K562 (cell line): ENCODE data around the gene NF1. TPM values are rescaled to one million over a fixed set of nuclear protein-coding genes. Genes with fewer than 3 reads are reported as not detected.

Experiments
- BACH1 ChIP-seq: fragments of 200-800 bp; sonication (Bioruptor generic); IDR thresholded peaks from 2 replicates; pipeline ENCODE4 v1.6.1; 2016; ENCODE audit warnings: missing genetic modification characterization, missing compliant biosample characterization
- EP400 ChIP-seq: fragments of 450-650 bp; IDR thresholded peaks from 2 replicates; pipeline ENCODE4 v1.6.1; 2017; ENCODE audit warnings: antibody characterized with exemption, mild to moderate bottlenecking, moderate library complexity
- GABPB2 ChIP-seq: fragments of 250-450 bp; sonication (Bioruptor Pico); conservative IDR thresholded peaks from 2 replicates; pipeline ENCODE4 v1.5.1; 2021; ENCODE audit warnings: mild to moderate bottlenecking
- GATA2 ChIP-seq: sonication (generic); formaldehyde crosslinking; IDR thresholded peaks from 2 replicates; pipeline ENCODE4 v1.4.0; 2020; ENCODE audit warnings: mild to moderate bottlenecking, missing genetic modification reagents
- HDAC1 ChIP-seq, 2 experiments: fragments of 450-650 bp; IDR thresholded peaks; 2 replicates each; pipeline ENCODE4 v1.6.1; 2016 to 2017; ENCODE audit warnings: inconsistent platforms in 1 of 2, mild to moderate bottlenecking in 1 of 2, moderate library complexity in 1 of 2
- HNRNPLL ChIP-seq: fragments of 200-400 bp; formaldehyde crosslinking; IDR thresholded peaks from 2 replicates; pipeline ENCODE4 v1.6.1; 2017; ENCODE audit warnings: low read length, low read depth, mild to moderate bottlenecking; ENCODE audit not compliant: poor library complexity, severe bottlenecking
- JUND ChIP-seq, 2 experiments: IDR thresholded peaks; 2 replicates in 1 of 2; 3 replicates in 1 of 2; pipeline ENCODE4 v1.6.1; 2011; ENCODE audit warnings: borderline replicate concordance in 2 of 2, low read depth in 2 of 2, low read length in 2 of 2, improper control_type of control experiment in 1 of 2, missing biosample characterization in 1 of 2, missing genetic modification characterization in 1 of 2, missing genetic modification reagents in 1 of 2
- LEF1 ChIP-seq: fragments of 450-650 bp; IDR thresholded peaks from 2 replicates; pipeline ENCODE4 v1.6.1; 2016; ENCODE audit warnings: mild to moderate bottlenecking
- MAFF ChIP-seq: IDR thresholded peaks from 2 replicates; pipeline ENCODE4 v1.6.1; 2012; ENCODE audit warnings: low read length, improper control_type of control experiment
- MEF2A ChIP-seq: IDR thresholded peaks from 2 replicates; pipeline ENCODE4 v1.6.1; 2011; ENCODE audit warnings: low read depth, mild to moderate bottlenecking, low read length, moderate library complexity; ENCODE audit not compliant: control insufficient read depth
- NBN ChIP-seq: fragments of 450-650 bp; IDR thresholded peaks from 2 replicates; pipeline ENCODE4 v1.6.1; 2016; ENCODE audit warnings: low read depth, mild to moderate bottlenecking
- NRF1 ChIP-seq, 2 experiments: fragments of 450-650 bp; IDR thresholded peaks in 1 of 2; conservative IDR thresholded peaks in 1 of 2; 2 replicates each; pipeline ENCODE4 v1.6.1; 2014; ENCODE audit warnings: mild to moderate bottlenecking in 2 of 2
- RAD51 ChIP-seq: fragments of 450-650 bp; IDR thresholded peaks from 2 replicates; pipeline ENCODE4 v1.7.1; 2016; ENCODE audit warnings: low read depth, mild to moderate bottlenecking, borderline replicate concordance
- RCOR1 ChIP-seq, 2 experiments: IDR thresholded peaks; 2 replicates each; pipeline ENCODE4 v1.6.1; 2012; ENCODE audit warnings: low read depth in 2 of 2, low read length in 2 of 2, borderline replicate concordance in 1 of 2, improper control_type of control experiment in 1 of 2
- SMARCB1 ChIP-seq: IDR thresholded peaks from 2 replicates; pipeline ENCODE4 v1.6.1; 2011; ENCODE audit warnings: improper control_type of control experiment, low read depth; ENCODE audit not compliant: insufficient read length
- TBL1XR1 ChIP-seq, 2 experiments: IDR thresholded peaks; 2 replicates each; pipeline ENCODE4 v1.6.1; 2012; ENCODE audit warnings: improper control_type of control experiment in 2 of 2, low read length in 2 of 2, mild to moderate bottlenecking in 1 of 2
- THRAP3 ChIP-seq: fragments of 450-650 bp; IDR thresholded peaks from 2 replicates; pipeline ENCODE4 v1.6.1; 2016; ENCODE audit warnings: mild to moderate bottlenecking, inconsistent platforms, borderline replicate concordance
- ZFX ChIP-seq: sonication (generic); formaldehyde crosslinking; IDR thresholded peaks from 2 replicates; pipeline ENCODE4 v1.8.0; 2022; ENCODE audit warnings: mild to moderate bottlenecking, missing genetic modification reagents, moderate library complexity
- ZNF766 ChIP-seq: fragments of 200-800 bp; sonication (Bioruptor generic); conservative IDR thresholded peaks from 2 replicates; pipeline ENCODE4 v1.6.1; 2016; ENCODE audit warnings: missing genetic modification characterization, missing compliant biosample characterization
- polyA plus RNA-seq, 8 experiments: library from polyadenylated mRNA; depleted of rRNA in 4 of 8; stranded (reverse) in 5 of 8; unstranded in 3 of 8; fragments of >200 nt; fragmentation: Nextera tagmentation in 2 of 8; fragmentation: Illumina TruSeq in 1 of 8; extraction: Ambion mirVana in 2 of 8; extraction: Trizol in 1 of 8; gene quantifications; 2 replicates each; pipeline versions ENCODE4 v1.2.1 to v1.2.3, GENCODE V29; 2011 to 2014; ENCODE audit warnings: inconsistent platforms in 1 of 8, missing spikeins in 1 of 8
- total RNA-seq, 7 experiments: library from RNA; depleted of rRNA in 6 of 7; stranded (reverse); fragments of >200 nt in 6 of 7; fragmentation: Illumina TruSeq in 2 of 7; extraction: Trizol in 2 of 7; gene quantifications; 2 replicates each; pipeline versions ENCODE4 v1.2.1 to v1.2.3, GENCODE V29; 2011 to 2021; ENCODE audit warnings: low replicate concordance in 1 of 7
- TF ChIP-seq, protein P1 (sequence below), 2 experiments: fragments of 200-800 bp in 1 of 2; sonication (Bioruptor generic) in 1 of 2; sonication (generic) in 1 of 2; formaldehyde crosslinking in 1 of 2; IDR thresholded peaks in 1 of 2; conservative IDR thresholded peaks in 1 of 2; 2 replicates each; pipeline versions ENCODE4 v1.5.0 to v1.6.1; 2016 to 2020; ENCODE audit warnings: missing compliant biosample characterization in 1 of 2, missing genetic modification characterization in 1 of 2, missing genetic modification reagents in 1 of 2
- TF ChIP-seq, protein P2 (sequence below), 3 experiments: fragments of 200-800 bp in 1 of 3; fragments of 250-450 bp in 1 of 3; fragments of 450-650 bp in 1 of 3; sonication (Bioruptor Pico) in 1 of 3; sonication (Bioruptor generic) in 1 of 3; formaldehyde crosslinking in 1 of 3; IDR thresholded peaks; 2 replicates each; pipeline versions ENCODE4 v1.6.1 to v1.8.0; 2016 to 2022; ENCODE audit warnings: mild to moderate bottlenecking in 2 of 3, missing genetic modification characterization in 2 of 3, missing compliant biosample characterization in 1 of 3, moderate library complexity in 1 of 3

The NF1 gene
- total and polyA plus RNA-seq, 9 of the 15 experiments (the other 6 are each of a cell fraction or from before 2014, with no cell fraction given), result 3.4 to 41.9 (median 24.3) TPM

DNA sequence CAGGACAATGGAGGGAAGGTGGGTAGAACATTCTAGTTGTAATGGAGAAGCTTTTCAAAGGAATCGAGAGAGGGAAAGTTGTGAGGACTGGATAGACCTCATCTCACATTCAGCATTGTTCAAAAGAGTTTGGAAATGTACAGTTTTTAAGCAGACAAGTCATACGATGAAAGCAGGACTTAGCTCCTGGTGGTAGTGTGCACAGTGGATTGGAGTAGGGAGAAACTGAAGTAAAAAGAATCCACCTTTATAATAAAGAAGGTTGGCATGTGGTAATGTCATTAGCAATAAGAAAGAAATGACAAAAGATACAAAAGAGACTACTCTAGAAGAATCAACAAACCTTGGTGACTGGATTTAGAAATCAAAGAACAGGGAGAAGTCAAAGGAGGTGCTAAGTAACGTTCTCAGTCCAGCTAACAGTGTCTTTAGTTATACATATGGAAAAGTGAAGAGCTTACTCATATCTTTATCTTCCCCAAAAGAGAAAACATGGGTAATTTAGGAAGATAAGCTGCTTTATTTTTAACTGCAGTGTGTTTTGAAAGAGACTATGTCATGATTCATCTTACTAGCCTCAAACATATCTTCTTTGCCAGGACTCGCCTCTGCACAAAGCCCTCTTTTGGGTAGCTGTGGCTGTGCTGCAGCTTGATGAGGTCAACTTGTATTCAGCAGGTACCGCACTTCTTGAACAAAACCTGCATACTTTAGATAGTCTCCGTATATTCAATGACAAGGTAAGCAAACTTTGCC, 245.3 kb downstream of the NF1 start (continued):
- TF ChIP-seq, protein P1, sequence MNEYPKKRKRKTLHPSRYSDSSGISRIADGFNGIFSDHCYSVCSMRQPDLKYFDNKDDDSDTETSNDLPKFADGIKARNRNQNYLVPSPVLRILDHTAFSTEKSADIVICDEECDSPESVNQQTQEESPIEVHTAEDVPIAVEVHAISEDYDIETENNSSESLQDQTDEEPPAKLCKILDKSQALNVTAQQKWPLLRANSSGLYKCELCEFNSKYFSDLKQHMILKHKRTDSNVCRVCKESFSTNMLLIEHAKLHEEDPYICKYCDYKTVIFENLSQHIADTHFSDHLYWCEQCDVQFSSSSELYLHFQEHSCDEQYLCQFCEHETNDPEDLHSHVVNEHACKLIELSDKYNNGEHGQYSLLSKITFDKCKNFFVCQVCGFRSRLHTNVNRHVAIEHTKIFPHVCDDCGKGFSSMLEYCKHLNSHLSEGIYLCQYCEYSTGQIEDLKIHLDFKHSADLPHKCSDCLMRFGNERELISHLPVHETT (CRISPR knock-in tag; conservative IDR thresholded peaks at IDR 0.05 in 1 of 2, IDR thresholded peaks at IDR 0.05 in 1 of 2), result peak in 1 of 2 experiments; percentile 51; a peak in 1 of 4 replicates
- no peak for TF ChIP-seq HNRNPLL
- TF ChIP-seq ZNF766 (CRISPR knock-in tag), result peak; percentile 45; the same call in 1 of the 2 replicates
- no peak for TF ChIP-seq GABPB2 (CRISPR knock-in tag)
- TF ChIP-seq RCOR1 (IDR thresholded peaks at IDR 0.05; ENCODE audit: borderline replicate concordance in 1 of 2, low read depth in 2 of 2, low read length in 2 of 2), result peak in 1 of 2 experiments; percentile 94; a peak in 2 of 4 replicates
- 0 out of 4 replicates have a peak, but pooled peaks of 1 of the 2 experiments have one; percentile 10 for TF ChIP-seq NRF1 (conservative IDR thresholded peaks at IDR 0.05 in 1 of 2, IDR thresholded peaks at IDR 0.05 in 1 of 2)
- TF ChIP-seq ZFX (CRISPR knock-in tag), result no peak
- peak; percentile 88 for TF ChIP-seq JUND (IDR thresholded peaks at IDR 0.05; ENCODE audit: borderline replicate concordance, low read depth, low read length)
- peak; percentile 88; the same call in 2 of the 3 replicates for TF ChIP-seq JUND (tag; IDR thresholded peaks at IDR 0.05; ENCODE audit: borderline replicate concordance, low read depth, low read length)
- TF ChIP-seq THRAP3, result no peak
- TF ChIP-seq SMARCB1, result no peak
- peak; percentile 94 for TF ChIP-seq MEF2A
- peak; percentile 17; the same call in 1 of the 2 replicates for TF ChIP-seq MAFF
- TF ChIP-seq RAD51, result no peak
- peak in 1 of 2 experiments; percentile 68; a peak in 2 of 4 replicates for TF ChIP-seq HDAC1 (IDR thresholded peaks at IDR 0.05)
- peak; percentile 28; the same call in 1 of the 2 replicates for TF ChIP-seq EP400
- no peak for TF ChIP-seq GATA2
- TF ChIP-seq BACH1 (tag), result peak; percentile 67; the same call in 1 of the 2 replicates
- TF ChIP-seq, protein P2, sequence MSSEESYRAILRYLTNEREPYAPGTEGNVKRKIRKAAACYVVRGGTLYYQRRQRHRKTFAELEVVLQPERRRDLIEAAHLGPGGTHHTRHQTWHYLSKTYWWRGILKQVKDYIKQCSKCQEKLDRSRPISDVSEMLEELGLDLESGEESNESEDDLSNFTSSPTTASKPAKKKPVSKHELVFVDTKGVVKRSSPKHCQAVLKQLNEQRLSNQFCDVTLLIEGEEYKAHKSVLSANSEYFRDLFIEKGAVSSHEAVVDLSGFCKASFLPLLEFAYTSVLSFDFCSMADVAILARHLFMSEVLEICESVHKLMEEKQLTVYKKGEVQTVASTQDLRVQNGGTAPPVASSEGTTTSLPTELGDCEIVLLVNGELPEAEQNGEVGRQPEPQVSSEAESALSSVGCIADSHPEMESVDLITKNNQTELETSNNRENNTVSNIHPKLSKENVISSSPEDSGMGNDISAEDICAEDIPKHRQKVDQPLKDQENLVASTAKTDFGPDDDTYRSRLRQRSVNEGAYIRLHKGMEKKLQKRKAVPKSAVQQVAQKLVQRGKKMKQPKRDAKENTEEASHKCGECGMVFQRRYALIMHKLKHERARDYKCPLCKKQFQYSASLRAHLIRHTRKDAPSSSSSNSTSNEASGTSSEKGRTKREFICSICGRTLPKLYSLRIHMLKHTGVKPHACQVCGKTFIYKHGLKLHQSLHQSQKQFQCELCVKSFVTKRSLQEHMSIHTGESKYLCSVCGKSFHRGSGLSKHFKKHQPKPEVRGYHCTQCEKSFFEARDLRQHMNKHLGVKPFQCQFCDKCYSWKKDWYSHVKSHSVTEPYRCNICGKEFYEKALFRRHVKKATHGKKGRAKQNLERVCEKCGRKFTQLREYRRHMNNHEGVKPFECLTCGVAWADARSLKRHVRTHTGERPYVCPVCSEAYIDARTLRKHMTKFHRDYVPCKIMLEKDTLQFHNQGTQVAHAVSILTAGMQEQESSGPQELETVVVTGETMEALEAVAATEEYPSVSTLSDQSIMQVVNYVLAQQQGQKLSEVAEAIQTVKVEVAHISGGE (CRISPR knock-in tag; IDR thresholded peaks at IDR 0.05), result 0 out of 6 replicates have a peak, but pooled peaks of 1 of the 3 experiments have one; percentile 54
- peak in 1 of 2 experiments; percentile 84; a peak in 2 of 4 replicates for TF ChIP-seq TBL1XR1 (IDR thresholded peaks at IDR 0.05; ENCODE audit: low read length in 2 of 2)
- peak; percentile 47; the same call in 1 of the 2 replicates for TF ChIP-seq NBN
- TF ChIP-seq LEF1, result peak; percentile 65
